Measurements from ENCODE around the gene P2RY8.

The P2RY8 gene

GRCh38 chrX:1466971-1467561 lies 69.9 kb downstream of the P2RY8 start:
- FAIRE-seq: peak; percentile 98
- peak; percentile 84 for DNase-seq (ENCODE audit: insufficient read length, low spot score)

GRCh38 chrX:1466232-1466661 lies 70.7 kb downstream of the P2RY8 start:
- DNase-seq (ENCODE audit: insufficient read length, low spot score) (no peak), FAIRE-seq (no peak)

- DNase-seq (ENCODE audit: insufficient read length, low spot score): no peak
- FAIRE-seq: no peak
Observed at GRCh38 chrX:1465286-1466231, 71.4 kb downstream of the P2RY8 start.

GRCh38 chrX:1464971-1465285 lies 72.1 kb downstream of the P2RY8 start:
- FAIRE-seq (no peak), DNase-seq (ENCODE audit: insufficient read length, low spot score) (no peak)

- FAIRE-seq (no peak), DNase-seq (ENCODE audit: insufficient read length, low spot score) (no peak)
Observed at GRCh38 chrX:1464041-1464970, 72.7 kb downstream of the P2RY8 start.

- FAIRE-seq (no peak), DNase-seq (ENCODE audit: insufficient read length, low spot score) (no peak)
Observed at GRCh38 chrX:1463581-1463980, 73.4 kb downstream of the P2RY8 start.

- DNase-seq (ENCODE audit: insufficient read length, low spot score) (no peak), FAIRE-seq (no peak)
Observed at GRCh38 chrX:1462596-1463251, 74.3 kb downstream of the P2RY8 start.

GRCh38 chrX:1462110-1462509 lies 74.9 kb downstream of the P2RY8 start:
- no peak for DNase-seq (ENCODE audit: insufficient read length, low spot score)
- no peak for FAIRE-seq

GRCh38 chrX:1455948-1456280 lies 81.1 kb downstream of the P2RY8 start:
- FAIRE-seq (no peak), DNase-seq (ENCODE audit: insufficient read length, low spot score) (no peak)

GRCh38 chrX:1453951-1454785 lies 82.8 kb downstream of the P2RY8 start:
- FAIRE-seq (peak; percentile 86), DNase-seq (ENCODE audit: insufficient read length, low spot score) (peak; percentile 67)

GRCh38 chrX:1453395-1453783 lies 83.6 kb downstream of the P2RY8 start:
- FAIRE-seq (peak; percentile 67), DNase-seq (ENCODE audit: insufficient read length, low spot score) (no peak)

GRCh38 chrX:1452516-1453394 lies 84.2 kb downstream of the P2RY8 start, which contains the start of gene ASMTL:
Gene ASMTL (minus strand): TSS chrX:1452909. CDS start chrX:1452840, 69 bp downstream.
- DNase-seq (ENCODE audit: insufficient read length, low spot score) (peak; percentile 72), FAIRE-seq (peak; percentile 95)

- DNase-seq (ENCODE audit: insufficient read length, low spot score) (no peak), FAIRE-seq (peak; percentile 26)
Observed at GRCh38 chrX:1451661-1452515, 85.1 kb downstream of the P2RY8 start.

GRCh38 chrX:1451251-1451660 lies 85.7 kb downstream of the P2RY8 start:
- DNase-seq (ENCODE audit: insufficient read length, low spot score) (no peak), FAIRE-seq (no peak)

GRCh38 chrX:1450361-1451161 lies 86.4 kb downstream of the P2RY8 start:
- no peak for DNase-seq (ENCODE audit: insufficient read length, low spot score)
- FAIRE-seq: no peak

- DNase-seq (ENCODE audit: insufficient read length, low spot score) (no peak), FAIRE-seq (no peak)
Observed at GRCh38 chrX:1449823-1450149, 87.2 kb downstream of the P2RY8 start.
